Kasumi-1 (cell line): Measurements from ENCODE around the gene CLASP1.
"Not testable (repeated sequence)": the region's sequence is repeated elsewhere in the genome, so short reads cannot be mapped to it uniquely, and the experiment has no call there.

Source experiments
- DNase-seq, 2 experiments: peaks; one replicate each; lab custom pipeline; 2025; lab: John Stamatoyannopoulos, UW

The CLASP1 gene

GRCh38 chr2:121346859-121347258 lies 302.4 kb downstream of the CLASP1 start:
- DNase-seq: no peak

- DNase-seq: no peak
These were observed 302.9 kb downstream of the CLASP1 start for GRCh38 chr2:121346407-121346806.

GRCh38 chr2:121345887-121346286 lies 303.4 kb downstream of the CLASP1 start:
- no peak for DNase-seq

GRCh38 chr2:121345101-121345500 lies 304.2 kb downstream of the CLASP1 start:
- DNase-seq: no peak

GRCh38 chr2:121343828-121344399 lies 305.3 kb downstream of the CLASP1 start:
- not testable (repeated sequence) for DNase-seq

GRCh38 chr2:121343191-121343590 lies 306.1 kb downstream of the CLASP1 start:
- no peak for DNase-seq

GRCh38 chr2:121342751-121343150 lies 306.5 kb downstream of the CLASP1 start:
- DNase-seq: no peak

- DNase-seq: no peak
These were observed 308.3 kb downstream of the CLASP1 start for GRCh38 chr2:121340926-121341325.

GRCh38 chr2:121338281-121338680 lies 311.0 kb downstream of the CLASP1 start:
- DNase-seq: no peak

GRCh38 chr2:121336528-121337294 lies 312.6 kb downstream of the CLASP1 start:
- DNase-seq: no peak

GRCh38 chr2:121335294-121336290 lies 313.7 kb downstream of the CLASP1 start:
- no peak for DNase-seq

- no peak for DNase-seq
These were observed 314.5 kb downstream of the CLASP1 start for GRCh38 chr2:121334581-121335293.

- DNase-seq: no peak
These were observed 315.3 kb downstream of the CLASP1 start for GRCh38 chr2:121333834-121334558.

- DNase-seq: no peak
These were observed 316.0 kb downstream of the CLASP1 start for GRCh38 chr2:121333231-121333630.

GRCh38 chr2:121331324-121331723 lies 317.9 kb downstream of the CLASP1 start:
- DNase-seq: not testable (repeated sequence)

- DNase-seq: no peak
These were observed 318.3 kb downstream of the CLASP1 start for GRCh38 chr2:121330921-121331320.

GRCh38 chr2:121329786-121330185 lies 319.5 kb downstream of the CLASP1 start:
- DNase-seq: no peak

GRCh38 chr2:121326628-121327027 lies 322.6 kb downstream of the CLASP1 start:
- no peak for DNase-seq

- DNase-seq: no peak
These were observed 324.7 kb downstream of the CLASP1 start for GRCh38 chr2:121324601-121325000.

GRCh38 chr2:121321476-121321875 lies 327.8 kb downstream of the CLASP1 start:
- DNase-seq: no peak

GRCh38 chr2:121319941-121320340 lies 329.3 kb downstream of the CLASP1 start:
- no peak for DNase-seq
